Small intestine (tissue), 7 donors: ENCODE results near the gene PDILT. TPM values are rescaled to one million over a fixed set of nuclear protein-coding genes. Genes with fewer than 3 reads are reported as not detected.

Experiments
- DNase-seq, 2 donors: peaks; one replicate each; pipeline versions ENCODE4 v3.0.0 to v3.0.0-alpha.2; 2013
- FAIRE-seq: peaks from 2 replicates; lab custom pipeline; 2012; peaks lifted over from hg19 to GRCh38; lab: Jason Lieb, UNC
- H3K27ac ChIP-seq, 3 donors: one replicate each; pipeline ENCODE4 v1.5.1; 2013; ENCODE audit warnings: low read length in 2 of 3, mild to moderate bottlenecking in 2 of 3, control low read depth in 1 of 3, inconsistent platforms in 1 of 3, low read depth in 1 of 3, moderate library complexity in 1 of 3
- H3K27me3 ChIP-seq, 3 donors: one replicate each; pipeline ENCODE4 v1.6.1; 2013; ENCODE audit warnings: low read length in 3 of 3, inconsistent platforms in 1 of 3; ENCODE audit not compliant: control insufficient read depth in 3 of 3, insufficient read depth in 3 of 3
- H3K36me3 ChIP-seq, 3 donors: one replicate each; pipeline ENCODE4 v1.6.1; 2013; ENCODE audit warnings: low read length in 3 of 3, inconsistent platforms in 1 of 3, low read depth in 1 of 3, mild to moderate bottlenecking in 1 of 3, moderate library complexity in 1 of 3; ENCODE audit not compliant: control insufficient read depth in 3 of 3, insufficient read depth in 2 of 3
- H3K4me1 ChIP-seq, 3 donors: one replicate each; pipeline ENCODE4 v1.6.1; 2013; ENCODE audit warnings: low read length in 2 of 3, inconsistent platforms in 1 of 3, low read depth in 1 of 3, mild to moderate bottlenecking in 1 of 3, moderate library complexity in 1 of 3; ENCODE audit not compliant: control insufficient read depth in 3 of 3, insufficient read depth in 2 of 3
- H3K4me3 ChIP-seq, 3 donors: one replicate each; pipeline ENCODE4 v1.5.1; 2013; ENCODE audit warnings: low read length in 3 of 3, control low read depth in 1 of 3, inconsistent platforms in 1 of 3, low read depth in 1 of 3, mild to moderate bottlenecking in 1 of 3, moderate library complexity in 1 of 3
- H3K9me3 ChIP-seq, 2 donors: one replicate each; pipeline ENCODE4 v1.6.1; 2013; ENCODE audit warnings: low read depth in 1 of 2, low read length in 1 of 2; ENCODE audit not compliant: control insufficient read depth in 2 of 2, insufficient read depth in 1 of 2
- WGBS, 3 donors: extraction: QIAGEN DNeasy Blood & Tissue Kit; methylation state at CpG; one replicate each; pipeline ENCODE4 v1.1.7; 2013; 5-methylcytosine and 5-hydroxymethylcytosine counted together
- polyA plus RNA-seq, 4 donors: library from polyadenylated mRNA; stranded (reverse) in 3 of 4; unstranded in 1 of 4; fragments of 200-250 nt in 3 of 4; fragments of 120-200 nt in 1 of 4; gene quantifications; one replicate each; pipeline versions ENCODE4 v1.2.1 to v1.2.3, GENCODE V29; 2013
- donor health status: healthy with polysubstance abuse.
- donor health status: control.
- donor health status: control.
- donor health status: Bipolar disorder and iron deficiency.
- donor health status: healthy.

PDILT gene
- polyA plus RNA-seq, 4 donors = 0.19 TPM; not detected in 3

- DNase-seq (no peak), FAIRE-seq (no peak)
- Histone ChIP-seq H3K27ac (no peak overlapping the region), H3K27me3 (no peaks in the 10 kb centered on the region), H3K36me3 (no peaks in the 10 kb centered on the region), H3K9me3 (no peaks in the 10 kb centered on the region), H3K4me3 (no peak overlapping the region), H3K4me1 (no peaks in the 10 kb centered on the region)
- WGBS, 3 donors = 53 to 67% (median 57%) methylated on average over 1 of the region's 1 CpG
Observed at GRCh38 chr16:20415541-20415940, 11.0 kb upstream of the PDILT start.

GRCh38 chr16:20411055-20411454, 6.5 kb upstream of the PDILT start:
- no peak for FAIRE-seq

GRCh38 chr16:20410121-20410723, 5.7 kb upstream of the PDILT start:
- FAIRE-seq = no peak
- peak overlapping the region in 1 of 3 donors; percentile 16 for H3K27ac ChIP-seq

More at GRCh38 chr16:20411055-20411454, 6.5 kb upstream of the PDILT start:
- no peak for DNase-seq
- Histone ChIP-seq H3K9me3 (no peaks in the 10 kb centered on the region), H3K27ac (no peak overlapping the region), H3K36me3 (no peaks in the 10 kb centered on the region), H3K4me1 (no peaks in the 10 kb centered on the region), H3K27me3 (no peaks in the 10 kb centered on the region), H3K4me3 (no peak overlapping the region)
- 77 to 90% (median 86%) methylated on average over 2 of the region's 2 CpGs for WGBS, 3 donors

GRCh38 chr16:20409398-20410120, 5.0 kb upstream of the PDILT start, which contains the start of gene ACSM5:
ACSM5 (plus strand) TSS chr16:20409534; CDS start chr16:20411485, 1,951 bp downstream.
- peak within 1 kb of the TSS in 1 of 3 donors; percentile 16 for H3K27ac ChIP-seq
- no peaks in the 10 kb centered on the region for H3K9me3 ChIP-seq
- H3K36me3 ChIP-seq = no peaks in the 10 kb centered on the region
- H3K27me3 ChIP-seq = no peaks in the 10 kb centered on the region
- FAIRE-seq (no peak), DNase-seq (no peak)
- 71 to 80% (median 74%) methylated on average over 6 of the region's 6 CpGs for WGBS, 3 donors
- H3K4me3 ChIP-seq = no peak within 1 kb of the TSS
- no peaks in the 10 kb centered on the region for H3K4me1 ChIP-seq

More at GRCh38 chr16:20410121-20410723, 5.7 kb upstream of the PDILT start:
- no peak for DNase-seq
- Histone ChIP-seq H3K27me3 (no peaks in the 10 kb centered on the region), H3K9me3 (no peaks in the 10 kb centered on the region), H3K4me3 (no peak overlapping the region), H3K36me3 (no peaks in the 10 kb centered on the region), H3K4me1 (no peaks in the 10 kb centered on the region)
- 50 to 53% (median 52%) methylated on average over 6 of the region's 6 CpGs for WGBS, 3 donors

- Histone ChIP-seq H3K4me1 (peaks cover 0 to 13% (median 0%) of the 10 kb centered on the region in 3 donors), H3K27me3 (no peaks in the 10 kb centered on the region), H3K9me3 (no peaks in the 10 kb centered on the region), H3K4me3 (no peak overlapping the region), H3K27ac (no peak overlapping the region), H3K36me3 (no peaks in the 10 kb centered on the region)
- 97% methylated on average over 2 of the region's 2 CpGs for WGBS, 3 donors
- FAIRE-seq (no peak), DNase-seq (no peak)
Observed at GRCh38 chr16:20402651-20403050, 1.9 kb downstream of the PDILT start.

- no peak for FAIRE-seq
- H3K9me3 ChIP-seq = no peaks in the 10 kb centered on the region
- no peak overlapping the region for H3K4me3 ChIP-seq
- DNase-seq = no peak
- no peaks in the 10 kb centered on the region for H3K36me3 ChIP-seq
- H3K27me3 ChIP-seq = no peaks in the 10 kb centered on the region
- WGBS, 3 donors = 62 to 72% (median 63%) methylated on average over 8 of the region's 8 CpGs
- H3K4me1 ChIP-seq = peaks cover 0 to 23% (median 0%) of the 10 kb centered on the region in 3 donors
- H3K27ac ChIP-seq = peak overlapping the region in 1 of 3 donors; percentile 32
Observed at GRCh38 chr16:20401475-20402016, 3.0 kb downstream of the PDILT start.

- Histone ChIP-seq H3K27me3 (no peaks in the 10 kb centered on the region), H3K4me1 (peaks cover 0 to 26% (median 0%) of the 10 kb centered on the region in 3 donors), H3K27ac (peak overlapping the region in 1 of 3 donors; percentile 32), H3K9me3 (no peaks in the 10 kb centered on the region), H3K4me3 (no peak overlapping the region), H3K36me3 (no peaks in the 10 kb centered on the region)
- DNase-seq (peak; percentile 16 to 36), FAIRE-seq (no peak)
- WGBS, 3 donors = 9 to 30% (median 29%) methylated on average over 2 of the region's 2 CpGs
Observed at GRCh38 chr16:20401066-20401465, 3.5 kb downstream of the PDILT start.

- Histone ChIP-seq H3K4me3 (no peak overlapping the region), H3K36me3 (no peaks in the 10 kb centered on the region), H3K9me3 (no peaks in the 10 kb centered on the region), H3K27me3 (no peaks in the 10 kb centered on the region), H3K27ac (no peak overlapping the region), H3K4me1 (peaks cover 0 to 32% (median 0%) of the 10 kb centered on the region in 3 donors)
- FAIRE-seq (no peak), DNase-seq (no peak)
- WGBS, 3 donors = 67 to 71% (median 68%) methylated on average over 7 of the region's 7 CpGs
Observed at GRCh38 chr16:20399185-20399584, 5.4 kb downstream of the PDILT start.
